Measurements from ENCODE around the gene RIT2.
A peak's percentile ranks its signal among the peaks of the same experiment; 100 is the strongest.

RIT2 gene

DNA sequence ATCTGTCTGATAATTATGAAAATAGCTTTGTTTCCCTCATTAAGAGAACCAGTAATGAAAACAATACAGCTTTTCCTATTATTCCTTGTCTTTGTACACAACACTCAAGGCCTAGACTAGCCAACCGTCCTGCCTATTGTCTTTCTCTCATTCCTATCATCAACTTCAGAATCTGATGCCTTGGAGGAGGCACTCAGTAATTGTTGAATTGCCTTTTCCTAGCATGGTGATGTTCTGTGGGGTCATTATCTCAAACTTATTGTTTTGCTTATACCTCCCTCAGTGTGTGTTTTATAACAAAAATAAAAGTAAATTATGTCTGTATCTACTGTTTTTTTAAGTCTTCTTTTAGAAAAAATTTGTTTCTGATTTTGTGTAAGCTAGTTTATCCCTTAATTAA lies 208.7 kb downstream of the RIT2 start:
- FAIRE-seq: peak; percentile 38
- TF ChIP-seq, protein P1, sequence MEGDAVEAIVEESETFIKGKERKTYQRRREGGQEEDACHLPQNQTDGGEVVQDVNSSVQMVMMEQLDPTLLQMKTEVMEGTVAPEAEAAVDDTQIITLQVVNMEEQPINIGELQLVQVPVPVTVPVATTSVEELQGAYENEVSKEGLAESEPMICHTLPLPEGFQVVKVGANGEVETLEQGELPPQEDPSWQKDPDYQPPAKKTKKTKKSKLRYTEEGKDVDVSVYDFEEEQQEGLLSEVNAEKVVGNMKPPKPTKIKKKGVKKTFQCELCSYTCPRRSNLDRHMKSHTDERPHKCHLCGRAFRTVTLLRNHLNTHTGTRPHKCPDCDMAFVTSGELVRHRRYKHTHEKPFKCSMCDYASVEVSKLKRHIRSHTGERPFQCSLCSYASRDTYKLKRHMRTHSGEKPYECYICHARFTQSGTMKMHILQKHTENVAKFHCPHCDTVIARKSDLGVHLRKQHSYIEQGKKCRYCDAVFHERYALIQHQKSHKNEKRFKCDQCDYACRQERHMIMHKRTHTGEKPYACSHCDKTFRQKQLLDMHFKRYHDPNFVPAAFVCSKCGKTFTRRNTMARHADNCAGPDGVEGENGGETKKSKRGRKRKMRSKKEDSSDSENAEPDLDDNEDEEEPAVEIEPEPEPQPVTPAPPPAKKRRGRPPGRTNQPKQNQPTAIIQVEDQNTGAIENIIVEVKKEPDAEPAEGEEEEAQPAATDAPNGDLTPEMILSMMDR (IDR thresholded peaks at IDR 0.05; ENCODE audit: insufficient read depth, missing control alignments): no peak
- DNase-seq (ENCODE audit: insufficient read length, low spot score): no peak

DNA sequence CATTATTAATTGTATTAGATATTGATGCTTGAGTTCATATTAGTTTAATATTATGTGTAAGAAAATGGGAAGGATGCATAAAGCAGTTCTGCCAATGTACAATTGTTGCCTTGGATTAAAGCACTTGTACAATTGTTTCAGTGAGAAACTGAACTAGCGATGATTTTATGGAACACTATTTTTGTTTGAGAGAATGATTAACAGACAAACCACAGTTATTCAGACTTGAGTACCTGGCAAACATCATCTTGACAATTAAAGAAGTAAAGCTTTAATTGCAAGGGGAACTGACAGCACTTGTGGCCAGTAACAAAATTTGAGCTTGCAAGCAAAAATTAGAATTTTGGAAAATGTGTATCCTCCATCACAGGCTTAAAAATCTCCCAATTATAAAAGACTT lies 214.3 kb downstream of the RIT2 start:
- DNase-seq (ENCODE audit: insufficient read length, low spot score) (no peak), FAIRE-seq (no peak)
- TF ChIP-seq, protein P1 (IDR thresholded peaks at IDR 0.05; ENCODE audit: insufficient read depth, missing control alignments): no peak

DNA sequence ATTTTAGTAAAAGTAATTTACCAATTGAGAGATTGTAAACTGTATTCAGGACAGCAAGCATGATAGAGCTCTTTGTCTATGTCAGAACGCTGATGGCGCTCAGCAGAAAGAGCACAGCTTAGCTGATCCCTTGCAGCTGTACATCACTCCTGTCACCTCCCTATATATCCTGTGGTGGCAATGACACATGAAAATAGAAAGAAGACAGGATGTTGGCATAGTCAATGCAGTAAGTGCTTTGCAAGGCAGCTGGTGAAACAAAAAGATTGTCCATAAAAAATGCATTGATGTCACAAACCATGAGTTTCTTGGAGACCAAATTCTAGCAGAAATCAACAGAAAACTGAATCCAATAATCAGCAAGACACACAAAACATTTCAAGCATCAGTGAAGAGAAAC lies 221.5 kb downstream of the RIT2 start:
- DNase-seq (ENCODE audit: insufficient read length, low spot score): no peak
- FAIRE-seq: no peak

DNA sequence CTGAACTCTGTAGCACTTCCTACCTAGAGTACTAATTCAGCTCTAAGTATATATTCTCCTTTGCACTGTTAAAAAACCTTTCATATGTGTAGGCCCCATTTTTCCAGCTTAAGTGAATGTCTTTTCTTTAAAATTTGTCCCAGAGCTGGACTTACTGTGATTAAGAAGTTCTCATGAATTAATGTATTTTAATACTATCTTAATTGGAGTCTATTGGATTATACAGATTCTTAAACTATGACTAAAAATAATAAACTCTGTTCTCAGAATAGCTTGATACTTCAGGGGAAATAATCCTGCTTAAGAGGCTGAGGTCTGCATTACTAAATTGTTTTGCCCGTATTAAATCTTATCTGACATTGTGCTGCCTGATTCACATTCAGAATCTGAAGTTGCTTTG lies 223.3 kb downstream of the RIT2 start:
- DNase-seq (ENCODE audit: insufficient read length, low spot score): no peak
- FAIRE-seq: peak; percentile 16
- TF ChIP-seq, protein P1 (IDR thresholded peaks at IDR 0.05; ENCODE audit: insufficient read depth, missing control alignments): no peak

More for the DNA sequence above, 221.5 kb downstream of the RIT2 start:
- TF ChIP-seq, protein P1 (IDR thresholded peaks at IDR 0.05; ENCODE audit: insufficient read depth, missing control alignments): no peak

DNA sequence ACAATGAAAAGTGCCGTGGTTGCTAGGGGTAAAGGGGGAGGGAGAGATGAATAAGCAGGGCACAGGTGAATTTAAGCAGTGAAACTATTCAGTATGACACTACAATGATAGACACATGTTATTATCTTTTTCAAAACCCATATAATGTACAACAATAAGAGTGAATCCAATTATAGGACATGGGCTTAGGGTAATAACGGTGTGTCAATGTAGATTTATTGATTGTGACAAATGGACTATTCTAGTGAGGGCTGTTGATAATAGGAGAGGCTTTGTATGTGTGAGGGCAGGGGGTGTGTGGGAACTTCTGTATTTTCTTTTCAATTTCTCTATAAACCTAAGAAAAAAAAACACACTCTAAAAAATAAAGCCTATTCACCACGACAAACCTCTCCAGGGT lies 223.8 kb downstream of the RIT2 start:
- TF ChIP-seq, protein P1 (IDR thresholded peaks at IDR 0.05; ENCODE audit: insufficient read depth, missing control alignments): no peak
- DNase-seq (ENCODE audit: insufficient read length, low spot score) (no peak), FAIRE-seq (peak; percentile 68)

DNA sequence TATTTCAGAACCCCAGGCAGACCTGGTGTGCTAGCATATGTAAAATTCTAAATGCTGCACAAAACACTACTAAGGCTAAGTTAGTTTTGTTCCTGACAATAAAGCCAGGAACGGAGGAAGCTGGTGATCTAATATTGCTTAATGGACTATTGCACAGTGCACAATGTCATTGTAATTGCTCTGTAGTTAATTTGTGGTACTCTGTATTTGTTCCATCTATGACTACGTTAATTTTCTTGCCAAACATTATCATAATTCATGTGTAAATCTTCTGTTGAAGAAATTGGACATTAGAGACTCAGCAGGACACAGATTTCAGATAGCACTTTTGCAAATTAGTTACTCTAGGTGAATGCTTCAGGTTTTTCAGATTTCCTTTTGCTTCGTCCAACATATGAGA lies 232.3 kb downstream of the RIT2 start:
- TF ChIP-seq, protein P1 (IDR thresholded peaks at IDR 0.05; ENCODE audit: insufficient read depth, missing control alignments): no peak
- DNase-seq (ENCODE audit: insufficient read length, low spot score): no peak
- FAIRE-seq: peak; percentile 89

DNA sequence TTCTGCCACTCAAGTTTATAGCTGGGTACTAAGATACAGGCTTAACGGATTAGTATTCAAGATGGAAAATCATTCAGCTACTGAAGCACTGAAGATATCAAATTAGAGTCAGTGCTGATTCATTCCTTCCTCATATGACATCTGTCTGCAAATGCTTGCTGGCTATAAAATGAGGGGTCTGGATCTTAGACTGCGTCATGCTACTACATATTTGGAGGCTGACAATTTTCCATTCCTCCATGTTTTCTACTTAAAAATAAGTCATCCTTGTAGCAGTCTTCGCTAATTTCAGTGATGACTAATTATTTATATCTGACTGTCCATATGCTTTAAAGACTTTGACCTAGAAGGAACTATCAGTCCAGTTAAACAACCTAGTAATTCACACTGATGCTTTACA lies 233.4 kb downstream of the RIT2 start:
- FAIRE-seq: peak; percentile 55
- TF ChIP-seq, protein P1 (IDR thresholded peaks at IDR 0.05; ENCODE audit: insufficient read depth, missing control alignments): no peak
- DNase-seq (ENCODE audit: insufficient read length, low spot score): no peak

All from D721Med (cell line).